Neural progenitor cell (in vitro differentiated cells): ENCODE results near the gene SPAG6. TPM values are rescaled to one million over a fixed set of nuclear protein-coding genes. Genes with fewer than 3 reads are reported as not detected.

ENCODE experiments used
- DNase-seq: peaks from one replicate; pipeline ENCODE4 v3.0.0-alpha.2; 2016; ENCODE audit warnings: low spot score
- H2AFZ ChIP-seq: fragments of 200-600 bp; sonication (generic); replicated peaks from 2 replicates; pipeline ENCODE4 v1.6.1; 2016; ENCODE audit warnings: antibody characterized with exemption
- H3F3A ChIP-seq: fragments of 200-600 bp; sonication (generic); 2 replicates; pipeline ENCODE4 v1.6.1; 2016; ENCODE audit warnings: antibody characterized with exemption, low read depth
- H3K27ac ChIP-seq: fragments of 200-600 bp; sonication (generic); 2 replicates; pipeline ENCODE4 v1.5.1; 2016; ENCODE audit warnings: mild to moderate bottlenecking
- H3K27me3 ChIP-seq: fragments of 200-600 bp; sonication (generic); 2 replicates; pipeline ENCODE4 v1.6.1; 2016; ENCODE audit warnings: mild to moderate bottlenecking, moderate library complexity
- H3K36me3 ChIP-seq: fragments of 200-600 bp; sonication (generic); 2 replicates; pipeline ENCODE4 v1.5.1; 2016
- H3K4me1 ChIP-seq: fragments of 200-600 bp; sonication (generic); 2 replicates; pipeline ENCODE4 v1.6.1; 2016; ENCODE audit warnings: mixed run types
- H3K4me2 ChIP-seq: fragments of 200-600 bp; sonication (generic); 2 replicates; pipeline ENCODE4 v1.6.1; 2016
- H3K4me3 ChIP-seq: fragments of 200-600 bp; sonication (generic); 2 replicates; pipeline ENCODE4 v1.5.1; 2016
- H3K79me2 ChIP-seq: fragments of 200-600 bp; sonication (generic); 2 replicates; pipeline ENCODE4 v1.6.1; 2016; ENCODE audit warnings: low read depth
- H3K9ac ChIP-seq: fragments of 200-600 bp; sonication (generic); 2 replicates; pipeline ENCODE4 v1.6.1; 2016
- H3K9me3 ChIP-seq: fragments of 200-600 bp; sonication (generic); 2 replicates; pipeline ENCODE4 v1.5.1; 2016; ENCODE audit warnings: low read depth
- H4K20me1 ChIP-seq: fragments of 200-600 bp; sonication (generic); 2 replicates; pipeline ENCODE4 v1.6.1; 2016; ENCODE audit warnings: low read depth
- H3K27ac Mint-ChIP-seq: 3 replicates; pipeline ENCODE4 v1.8.0; 2021; ENCODE audit warnings: mixed read lengths
- H3K27me3 Mint-ChIP-seq: 2 replicates; pipeline ENCODE4 v1.8.0; 2022; ENCODE audit warnings: low read depth, mild to moderate bottlenecking, inconsistent platforms, moderate library complexity, mixed read lengths; ENCODE audit not compliant: insufficient read depth
- H3K36me3 Mint-ChIP-seq: 3 replicates; pipeline ENCODE4 v1.8.0; 2021; ENCODE audit warnings: mixed read lengths
- H3K4me1 Mint-ChIP-seq: 3 replicates; pipeline ENCODE4 v1.8.0; 2021; ENCODE audit warnings: mixed read lengths
- H3K4me3 Mint-ChIP-seq: 3 replicates; pipeline ENCODE4 v1.8.0; 2021; ENCODE audit warnings: mild to moderate bottlenecking, moderate library complexity, mixed read lengths
- H3K9me3 Mint-ChIP-seq: 3 replicates; pipeline ENCODE4 v1.8.0; 2020; ENCODE audit warnings: mixed read lengths
- EZH2 ChIP-seq: fragments of 200-600 bp; sonication (generic); IDR thresholded peaks from 2 replicates; pipeline ENCODE4 v1.6.1; 2017; ENCODE audit warnings: antibody characterized with exemption, mild to moderate bottlenecking, moderate library complexity
- EZH2phosphoT487 ChIP-seq: fragments of 200-600 bp; sonication (generic); IDR thresholded peaks from 2 replicates; pipeline ENCODE4 v1.6.1; 2017; ENCODE audit warnings: antibody characterized with exemption
- total RNA-seq: library from RNA; depleted of rRNA; stranded (reverse); fragments of >200 nt; gene quantifications from 2 replicates; pipeline ENCODE4 v1.2.3, GENCODE V29; 2015; ENCODE audit warnings: low replicate concordance
- TF ChIP-seq, protein P1 (sequence below): fragments of 200-600 bp; sonication (generic); IDR thresholded peaks from 2 replicates; pipeline ENCODE4 v1.5.1; 2017; ENCODE audit warnings: antibody characterized with exemption, mild to moderate bottlenecking

SPAG6 gene
- total RNA-seq, 1 donor from 2014 or later: 0.71 TPM

DNA sequence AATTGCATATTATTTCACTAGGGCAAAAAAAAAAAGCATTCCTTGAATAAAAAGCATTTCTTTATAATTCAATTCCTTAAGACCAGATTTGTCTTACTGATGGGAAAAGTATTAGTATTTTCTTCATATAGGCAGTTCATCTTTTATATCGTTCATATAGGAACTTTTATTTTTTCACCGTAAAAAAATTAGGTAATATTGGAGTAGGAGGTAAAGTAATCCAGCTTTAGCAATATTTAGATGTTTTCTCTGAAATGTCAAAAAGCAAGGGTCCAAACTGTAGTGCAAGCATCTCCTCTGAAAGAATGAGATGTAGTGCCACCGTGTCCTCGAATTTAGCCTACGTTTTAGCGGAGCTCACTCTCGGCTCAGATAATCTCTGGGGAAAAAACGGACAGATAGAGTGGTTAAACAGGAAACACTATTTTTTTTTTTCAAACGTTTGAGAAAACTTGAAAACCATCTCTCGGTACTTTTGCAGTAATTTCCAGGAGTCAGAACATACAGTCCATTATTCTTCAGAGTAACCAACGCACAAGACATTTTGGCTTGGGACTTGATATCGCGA is 5.5 kb upstream of the SPAG6 start:
- no peaks in the 10 kb centered on the region for H3K79me2 ChIP-seq
- H3K36me3 ChIP-seq: no peaks in the 10 kb centered on the region
- H3K9ac ChIP-seq: no peak overlapping the region
- Mint-ChIP-seq H3K27ac (no peak overlapping the region), H3K4me1 (peaks cover 21% of the 10 kb centered on the region), H3K27me3 (peaks cover 72% of the 10 kb centered on the region), H3K36me3 (no peaks in the 10 kb centered on the region), H3K9me3 (peaks cover 4% of the 10 kb centered on the region), H3K4me3 (peak overlapping the region; percentile 93)
- peaks cover 68% of the 10 kb centered on the region for H3F3A ChIP-seq
- H3K4me1 ChIP-seq: peaks cover 19% of the 10 kb centered on the region
- no peak for DNase-seq
- peak overlapping the region; percentile 88 for H2AFZ ChIP-seq
- H3K4me3 ChIP-seq: peak overlapping the region; percentile 69
- no peak overlapping the region for H3K27ac ChIP-seq
- H3K4me2 ChIP-seq: peak overlapping the region; percentile 76
- peaks cover 32% of the 10 kb centered on the region for H4K20me1 ChIP-seq
- H3K9me3 ChIP-seq: no peaks in the 10 kb centered on the region
- H3K27me3 ChIP-seq: peaks cover 100% of the 10 kb centered on the region
- TF ChIP-seq EZH2 (no peak), EZH2phosphoT487 (no peak)
- TF ChIP-seq, protein P1, sequence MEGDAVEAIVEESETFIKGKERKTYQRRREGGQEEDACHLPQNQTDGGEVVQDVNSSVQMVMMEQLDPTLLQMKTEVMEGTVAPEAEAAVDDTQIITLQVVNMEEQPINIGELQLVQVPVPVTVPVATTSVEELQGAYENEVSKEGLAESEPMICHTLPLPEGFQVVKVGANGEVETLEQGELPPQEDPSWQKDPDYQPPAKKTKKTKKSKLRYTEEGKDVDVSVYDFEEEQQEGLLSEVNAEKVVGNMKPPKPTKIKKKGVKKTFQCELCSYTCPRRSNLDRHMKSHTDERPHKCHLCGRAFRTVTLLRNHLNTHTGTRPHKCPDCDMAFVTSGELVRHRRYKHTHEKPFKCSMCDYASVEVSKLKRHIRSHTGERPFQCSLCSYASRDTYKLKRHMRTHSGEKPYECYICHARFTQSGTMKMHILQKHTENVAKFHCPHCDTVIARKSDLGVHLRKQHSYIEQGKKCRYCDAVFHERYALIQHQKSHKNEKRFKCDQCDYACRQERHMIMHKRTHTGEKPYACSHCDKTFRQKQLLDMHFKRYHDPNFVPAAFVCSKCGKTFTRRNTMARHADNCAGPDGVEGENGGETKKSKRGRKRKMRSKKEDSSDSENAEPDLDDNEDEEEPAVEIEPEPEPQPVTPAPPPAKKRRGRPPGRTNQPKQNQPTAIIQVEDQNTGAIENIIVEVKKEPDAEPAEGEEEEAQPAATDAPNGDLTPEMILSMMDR: no peak

DNA sequence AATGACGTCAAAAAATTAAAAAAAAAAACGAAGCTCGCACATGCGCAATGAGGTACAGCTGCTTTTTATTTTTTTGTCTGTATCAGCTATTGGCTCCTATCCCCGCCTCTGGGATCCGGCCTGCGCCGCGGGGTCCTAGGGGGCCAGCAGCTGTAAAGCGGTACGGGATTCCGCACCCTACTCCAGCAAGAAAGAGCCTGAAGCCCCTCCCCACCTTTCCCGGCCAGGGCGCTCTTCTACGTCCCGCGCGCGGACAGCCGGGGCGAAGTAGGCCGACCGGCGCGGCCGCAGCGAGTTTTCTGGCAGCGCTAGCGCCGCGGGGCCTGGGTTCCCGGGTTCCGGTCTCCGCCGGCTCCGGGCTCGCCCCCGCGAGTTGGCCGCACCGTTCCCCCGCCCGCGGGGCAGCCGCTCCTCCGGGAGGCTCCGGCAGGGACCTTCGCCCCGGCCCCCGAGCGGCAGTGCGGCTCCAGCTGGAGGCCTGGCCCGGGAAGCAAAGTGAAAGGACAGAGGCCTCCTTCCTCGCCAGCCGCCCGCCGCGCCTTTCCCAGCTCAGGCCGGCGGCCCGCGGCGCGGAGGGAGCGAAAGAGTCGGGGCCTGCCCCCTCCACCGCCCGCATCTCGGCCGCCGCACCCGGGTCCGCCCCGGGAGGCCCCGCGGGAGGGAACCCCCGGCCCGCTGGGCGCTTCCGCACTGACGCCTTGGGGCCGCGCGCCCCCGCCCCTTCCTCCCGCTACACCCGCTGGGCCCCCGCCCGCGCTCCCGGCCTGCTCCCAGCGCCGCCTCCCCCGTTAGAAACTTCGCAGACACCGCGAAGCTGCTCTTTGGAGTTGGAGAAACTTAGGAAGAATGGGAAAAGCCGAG is 4.7 kb upstream of the SPAG6 start:
- no peak overlapping the region for H3K27ac Mint-ChIP-seq
- no peak overlapping the region for H3K27ac ChIP-seq

DNA sequence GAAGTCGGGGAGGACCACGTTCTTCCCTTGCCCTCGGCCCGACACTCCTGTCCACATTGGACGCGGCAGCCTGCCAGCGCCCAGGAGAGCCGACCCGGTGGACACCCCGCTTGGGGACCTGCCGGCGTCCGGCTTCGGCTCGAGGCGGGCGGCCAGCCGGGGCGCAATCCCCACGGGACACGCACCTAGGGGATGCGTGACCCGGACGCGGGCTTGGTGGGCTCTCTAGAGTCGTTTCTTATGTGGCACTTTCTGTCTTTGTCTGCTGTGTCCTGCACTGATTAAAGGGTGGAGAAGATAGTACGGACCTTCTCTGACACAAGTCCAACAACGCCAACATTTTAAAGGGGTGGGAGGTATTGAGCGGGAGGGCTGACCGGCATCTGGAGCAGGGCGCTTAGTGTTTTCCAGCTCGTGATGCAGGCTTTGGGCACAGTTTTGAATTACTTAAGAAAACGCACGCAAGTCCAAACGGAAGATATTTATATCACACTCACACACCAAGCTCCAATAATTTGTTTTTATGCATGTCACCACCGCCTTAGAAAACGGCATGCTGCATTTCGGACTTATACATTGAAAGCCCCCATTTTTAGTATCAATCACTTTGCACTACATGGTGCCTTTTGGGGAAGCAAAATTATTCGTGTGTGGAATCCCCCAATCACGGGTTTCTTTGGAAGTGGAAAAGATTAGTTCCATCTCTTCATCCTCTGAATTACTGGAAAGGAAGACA is 3.9 kb upstream of the SPAG6 start:
- H3K36me3 ChIP-seq: no peaks in the 10 kb centered on the region
- H4K20me1 ChIP-seq: peaks cover 32% of the 10 kb centered on the region
- peaks cover 58% of the 10 kb centered on the region for H3F3A ChIP-seq
- no peaks in the 10 kb centered on the region for H3K9me3 ChIP-seq
- H3K4me2 ChIP-seq: peak overlapping the region; percentile 76
- peaks cover 22% of the 10 kb centered on the region for H3K4me1 Mint-ChIP-seq
- H3K27ac Mint-ChIP-seq: no peak overlapping the region
- H3K9me3 Mint-ChIP-seq: peaks cover 8% of the 10 kb centered on the region
- peaks cover 100% of the 10 kb centered on the region for H3K27me3 ChIP-seq
- peak overlapping the region; percentile 88 for H2AFZ ChIP-seq
- H3K4me3 ChIP-seq: peak overlapping the region; percentile 69
- DNase-seq: no peak
- no peak overlapping the region for H3K27ac ChIP-seq
- peaks cover 19% of the 10 kb centered on the region for H3K4me1 ChIP-seq
- peaks cover 74% of the 10 kb centered on the region for H3K27me3 Mint-ChIP-seq
- TF ChIP-seq EZH2phosphoT487 (peak; percentile 86), EZH2 (peak; percentile 95)
- TF ChIP-seq, protein P1: no peak
- H3K36me3 Mint-ChIP-seq: no peaks in the 10 kb centered on the region
- H3K79me2 ChIP-seq: no peaks in the 10 kb centered on the region
- peak overlapping the region; percentile 84 for H3K4me3 Mint-ChIP-seq
- no peak overlapping the region for H3K9ac ChIP-seq

More for the DNA sequence above, 4.7 kb upstream of the SPAG6 start:
- peaks cover 19% of the 10 kb centered on the region for H3K4me1 ChIP-seq
- DNase-seq: peak; percentile 86
- H3K4me3 ChIP-seq: peak overlapping the region; percentile 69
- peak overlapping the region; percentile 88 for H2AFZ ChIP-seq
- peak overlapping the region; percentile 93 for H3K4me3 Mint-ChIP-seq
- no peaks in the 10 kb centered on the region for H3K79me2 ChIP-seq
- H3K36me3 ChIP-seq: no peaks in the 10 kb centered on the region
- H4K20me1 ChIP-seq: peaks cover 32% of the 10 kb centered on the region
- H3K36me3 Mint-ChIP-seq: no peaks in the 10 kb centered on the region
- H3K9ac ChIP-seq: no peak overlapping the region
- peaks cover 100% of the 10 kb centered on the region for H3K27me3 ChIP-seq
- peaks cover 22% of the 10 kb centered on the region for H3K4me1 Mint-ChIP-seq
- peaks cover 4% of the 10 kb centered on the region for H3K9me3 Mint-ChIP-seq
- H3K4me2 ChIP-seq: peak overlapping the region; percentile 76
- H3K27me3 Mint-ChIP-seq: peaks cover 72% of the 10 kb centered on the region
- H3F3A ChIP-seq: peaks cover 63% of the 10 kb centered on the region
- peak; percentile 20 for TF ChIP-seq EZH2
- TF ChIP-seq, protein P1: no peak
- no peaks in the 10 kb centered on the region for H3K9me3 ChIP-seq
